HG03159 (cell line): ENCODE measurements around the gene RNF214.

Source experiments
- ATAC-seq: cut with Tn5 transposase; IDR thresholded peaks from one replicate; pipeline ENCODE4 v1.9.1; 2021; ENCODE audit warnings: mild to moderate bottlenecking, moderate library complexity; ENCODE audit not compliant: unreplicated experiment

RNF214 gene

DNA sequence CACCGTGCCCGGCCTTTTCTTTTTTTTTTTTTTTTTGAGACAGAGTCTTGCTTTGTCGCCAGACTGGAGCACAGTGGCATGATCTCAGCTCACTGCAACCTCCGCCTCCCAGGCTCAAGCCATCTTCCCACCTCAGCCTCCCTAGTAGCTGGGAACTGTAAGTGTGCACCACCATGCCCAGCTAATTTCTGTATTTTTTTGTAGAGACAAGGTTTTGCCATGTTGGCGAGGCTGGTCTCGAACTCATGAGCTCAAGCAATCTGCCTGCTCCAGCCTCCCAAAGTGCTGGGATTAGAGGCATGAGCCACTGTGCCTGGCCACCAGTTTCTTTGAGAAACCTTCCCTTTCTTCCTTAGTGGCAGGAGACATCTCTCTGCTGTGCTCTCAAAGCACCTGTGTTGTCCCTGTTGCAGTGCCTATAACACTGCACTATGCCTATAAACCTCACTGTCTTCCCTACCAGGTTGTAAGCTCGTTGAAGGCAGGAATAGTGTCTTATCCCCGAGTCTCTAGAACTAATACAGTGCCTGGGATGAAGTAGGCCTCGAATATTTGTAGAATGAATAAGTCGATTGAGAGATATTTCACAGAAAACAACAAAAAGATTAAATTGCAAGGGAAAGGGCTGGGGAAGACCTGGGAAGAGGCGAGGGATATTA, 19.6 kb upstream of the RNF214 start:
- ATAC-seq = no peak

DNA sequence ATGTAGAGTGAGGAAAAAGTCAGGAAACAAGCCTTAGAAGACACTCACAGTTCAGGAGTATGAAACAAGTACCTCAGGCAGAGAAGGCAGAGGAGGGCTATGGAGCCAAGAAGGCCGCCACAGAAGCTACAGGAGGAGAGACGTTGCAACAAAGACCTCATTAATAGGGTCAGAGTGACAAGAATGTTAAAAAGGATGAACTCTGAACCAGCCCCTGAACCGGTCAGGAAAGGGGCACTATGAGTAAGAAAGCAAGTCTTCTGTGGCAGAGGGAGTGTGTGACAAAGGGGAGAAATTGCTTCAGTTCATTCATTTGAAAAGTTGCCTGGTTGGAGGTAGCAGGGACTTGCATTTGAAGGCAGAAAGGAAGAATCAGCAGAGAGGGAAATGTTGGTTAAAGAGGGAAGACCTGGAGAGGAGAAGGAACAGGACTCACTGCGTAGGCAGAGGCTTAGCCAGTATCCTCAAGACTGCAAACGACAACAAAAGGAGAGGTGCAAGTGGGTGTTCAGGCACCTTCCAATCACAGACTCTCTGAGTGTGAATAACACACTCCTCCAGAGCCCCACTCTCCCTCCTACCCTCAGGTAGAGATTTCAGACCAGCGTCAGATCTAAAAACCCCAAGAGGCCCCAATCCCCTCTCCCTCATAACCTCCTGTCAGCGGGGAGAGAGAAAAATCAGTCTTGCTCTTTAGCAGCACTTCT, 17.9 kb upstream of the RNF214 start:
- no peak for ATAC-seq

DNA sequence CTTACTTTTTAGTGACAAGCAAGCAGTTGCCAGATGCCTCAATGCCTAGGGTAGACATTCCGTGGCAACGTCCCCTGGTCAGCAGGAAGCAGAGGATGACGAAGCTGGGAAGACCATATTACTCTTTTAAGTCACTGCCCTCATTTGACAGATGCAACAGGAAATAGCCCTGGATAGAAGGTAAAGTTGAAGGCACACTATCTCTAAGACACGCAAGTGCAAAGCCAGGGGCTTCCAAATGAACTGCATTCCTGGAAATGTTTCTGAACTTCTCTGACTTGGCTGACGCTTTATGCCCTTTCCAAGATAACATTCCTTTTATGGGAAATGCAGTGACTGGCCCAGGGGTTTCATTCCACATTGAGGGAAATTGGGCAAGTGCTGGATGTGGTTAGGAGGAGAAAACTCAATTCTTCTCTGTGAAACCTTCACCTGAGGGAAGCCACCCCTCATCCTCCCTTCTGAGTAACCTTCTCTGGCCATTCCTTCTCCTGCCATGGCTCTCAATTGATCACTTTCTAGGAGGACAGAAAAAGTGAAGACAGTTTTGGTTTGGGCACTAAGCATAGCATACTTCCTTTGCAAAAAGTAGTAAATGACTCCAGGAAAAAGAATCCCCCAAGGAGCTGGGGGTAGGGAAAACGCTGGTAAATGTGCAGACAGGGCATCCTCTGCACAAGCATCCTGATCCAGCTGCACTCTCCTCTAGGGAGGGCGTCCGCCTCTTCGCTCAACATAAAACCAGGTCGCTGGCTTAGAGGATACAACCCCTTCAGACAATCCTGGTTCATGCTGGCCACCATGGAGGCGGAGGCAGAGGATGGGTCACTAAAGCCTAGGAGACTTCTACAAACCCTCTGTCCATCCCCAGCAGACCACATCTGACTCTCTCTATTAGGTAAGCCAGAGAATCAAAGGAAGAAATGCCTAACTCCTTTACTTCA, 15.1 kb upstream of the RNF214 start:
- ATAC-seq = no peak

GRCh38 chr11:117218133-117218915, 14.1 kb upstream of the RNF214 start:
- no peak for ATAC-seq

DNA sequence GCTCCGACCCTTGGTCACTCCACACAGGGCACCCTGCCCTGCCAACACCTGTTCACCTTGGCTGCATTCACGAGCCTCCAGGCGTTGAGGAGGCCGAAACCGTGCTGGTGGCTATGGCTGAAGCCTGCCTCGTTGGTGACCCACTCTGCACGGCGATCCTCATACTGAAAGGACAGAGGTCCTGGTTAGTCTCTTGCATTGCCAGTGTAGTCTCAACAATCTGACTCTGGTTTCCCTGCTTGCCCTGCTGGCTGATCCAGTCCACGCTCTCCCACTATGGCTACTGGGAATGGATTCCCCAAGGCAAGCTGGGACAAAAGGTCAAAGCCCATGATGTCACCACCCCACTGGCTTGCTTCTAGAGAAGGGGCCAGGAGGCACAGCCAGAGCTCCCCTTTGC, 13.5 kb upstream of the RNF214 start:
- no peak for ATAC-seq

- no peak for ATAC-seq
Measured at GRCh38 chr11:117219455-117219854, 13.0 kb upstream of the RNF214 start.

DNA sequence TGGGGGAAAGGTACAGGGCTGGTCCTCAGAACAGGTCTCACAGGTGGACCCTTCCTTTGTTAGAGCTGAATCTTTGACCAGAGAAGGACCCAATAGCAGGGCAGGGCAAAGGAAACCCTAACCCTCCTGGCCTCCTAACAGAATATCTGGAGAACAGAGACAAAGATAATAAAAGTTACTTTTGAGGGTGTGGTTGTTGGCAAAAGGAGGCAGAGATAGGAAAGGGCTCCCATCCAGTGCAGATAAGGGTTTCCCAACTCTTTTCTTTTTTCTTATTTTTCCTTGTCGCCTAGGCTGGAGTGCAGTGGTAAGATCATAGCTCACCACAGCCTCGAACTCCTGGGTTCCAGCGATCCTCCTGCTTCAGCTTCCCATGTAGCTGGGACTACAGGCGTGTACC, 12.5 kb upstream of the RNF214 start:
- no peak for ATAC-seq

GRCh38 chr11:117220568-117220967, 11.9 kb upstream of the RNF214 start:
- ATAC-seq = no peak

GRCh38 chr11:117220999-117221774, 11.3 kb upstream of the RNF214 start:
- ATAC-seq = no peak

DNA sequence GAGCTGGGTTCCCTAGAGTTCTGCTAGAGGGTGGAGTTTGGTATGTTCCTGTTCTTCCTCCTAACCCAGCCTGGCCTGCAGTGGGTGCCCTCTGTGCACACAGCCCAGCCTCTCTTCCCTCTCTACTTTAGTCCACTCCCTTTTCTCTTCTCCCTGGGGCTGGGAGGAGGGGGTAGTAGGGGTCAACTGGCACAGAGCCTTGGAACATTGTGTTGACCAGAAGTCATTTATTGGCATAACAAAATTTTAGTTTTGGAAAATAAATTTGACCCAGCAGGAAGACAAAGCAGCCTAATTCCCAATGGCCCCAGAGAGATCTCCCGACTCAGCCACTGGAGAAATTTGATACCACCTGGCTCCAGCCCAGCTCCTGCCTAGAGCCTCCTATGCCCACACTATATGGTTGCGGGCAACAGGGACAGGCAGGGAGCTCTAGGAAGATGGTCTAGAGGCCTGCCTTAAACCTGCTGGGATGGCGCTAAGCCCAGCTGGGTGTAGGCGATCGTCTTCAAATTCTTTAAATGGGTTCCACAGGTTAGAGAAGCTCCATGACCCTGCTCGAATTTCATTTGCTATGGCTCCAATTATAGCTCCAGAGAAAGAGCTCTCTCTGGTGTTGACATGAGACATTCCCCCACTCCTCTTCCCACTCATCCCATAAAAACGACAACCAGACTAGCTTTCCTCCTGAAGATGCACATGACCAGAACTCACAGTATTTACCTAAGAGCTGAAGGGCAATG, 10.5 kb upstream of the RNF214 start:
- ATAC-seq = no peak

DNA sequence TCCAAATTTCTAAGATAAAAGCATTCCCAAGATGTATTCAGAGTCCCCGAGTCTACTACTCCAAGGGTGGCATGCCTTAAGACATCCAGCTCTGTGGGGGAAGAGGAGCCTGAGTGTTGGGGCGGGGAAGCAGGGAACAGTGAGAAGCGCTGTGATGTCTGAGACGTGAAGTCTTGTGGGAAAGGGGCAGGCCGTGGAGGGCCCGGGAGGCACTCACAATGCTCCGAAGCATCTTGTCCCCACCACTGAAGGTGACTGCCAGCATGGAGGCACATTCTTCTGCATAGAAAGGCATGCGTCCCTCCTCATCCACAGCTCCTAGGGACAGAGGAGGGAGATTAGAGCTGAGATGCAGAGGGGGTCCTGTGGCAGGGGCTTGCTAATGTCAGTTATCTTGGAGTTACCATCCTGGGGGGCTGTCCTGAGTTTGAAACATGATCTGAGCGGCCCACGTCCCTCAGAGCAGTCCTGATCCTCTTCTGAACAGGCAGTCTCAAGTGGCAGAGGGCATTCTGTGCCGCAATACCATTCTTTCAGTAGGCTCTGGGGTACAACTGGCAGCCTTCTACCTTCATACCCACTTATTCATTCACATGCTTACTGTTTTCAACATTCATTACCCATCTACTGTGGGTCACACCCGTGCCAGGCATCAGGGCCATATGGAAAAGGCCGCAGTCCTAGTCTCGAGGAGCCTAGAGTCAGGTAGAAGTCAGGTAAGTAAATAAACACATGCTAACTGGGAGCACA, 9.3 kb upstream of the RNF214 start:
- no peak for ATAC-seq

DNA sequence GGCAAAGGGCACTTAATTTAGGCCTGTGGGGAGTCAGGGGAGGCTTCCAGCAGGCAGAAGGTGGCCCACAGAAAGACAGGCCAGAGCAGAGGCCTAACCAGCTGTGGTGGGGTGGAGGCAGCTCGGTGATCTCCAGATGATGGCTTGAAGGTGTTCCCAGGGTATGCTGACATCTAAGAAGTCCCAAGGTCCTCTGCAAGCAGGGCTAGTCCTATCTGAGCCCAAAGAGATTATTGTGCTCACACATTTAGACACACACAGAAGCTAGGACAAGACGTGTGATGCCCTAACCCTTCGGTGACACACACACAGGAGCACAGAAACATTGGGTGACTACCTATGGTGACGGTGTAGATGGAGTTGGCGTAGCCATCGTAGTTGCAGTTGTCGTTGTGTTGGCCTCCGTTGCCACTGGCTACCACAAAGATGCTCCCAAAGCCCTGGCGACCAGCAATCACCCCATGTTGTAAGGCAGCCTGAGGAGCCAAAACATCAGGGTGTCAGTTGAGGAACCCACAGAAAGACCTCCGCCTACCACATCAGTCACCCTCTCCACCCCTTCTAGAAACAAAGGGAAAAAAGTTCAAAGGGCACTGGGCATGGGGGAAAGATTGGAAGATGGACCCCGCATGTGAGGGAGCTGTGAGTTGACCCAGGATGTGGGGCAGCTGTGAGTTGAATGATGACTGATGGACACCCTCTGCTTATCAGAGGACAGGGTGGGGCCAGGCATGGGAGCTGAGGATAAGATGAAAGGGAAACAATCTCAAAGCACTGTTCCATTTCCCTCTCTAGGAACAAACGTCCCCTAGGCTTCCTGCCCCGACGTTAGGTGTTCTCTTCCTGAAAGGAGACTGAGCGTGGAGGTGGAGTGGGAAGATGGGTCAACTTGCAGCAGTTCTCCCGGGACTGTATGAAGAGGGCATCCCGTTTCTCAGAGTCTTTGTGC, 8.5 kb upstream of the RNF214 start:
- ATAC-seq = no peak

GRCh38 chr11:117225553-117226170, 6.8 kb upstream of the RNF214 start:
- ATAC-seq = no peak

DNA sequence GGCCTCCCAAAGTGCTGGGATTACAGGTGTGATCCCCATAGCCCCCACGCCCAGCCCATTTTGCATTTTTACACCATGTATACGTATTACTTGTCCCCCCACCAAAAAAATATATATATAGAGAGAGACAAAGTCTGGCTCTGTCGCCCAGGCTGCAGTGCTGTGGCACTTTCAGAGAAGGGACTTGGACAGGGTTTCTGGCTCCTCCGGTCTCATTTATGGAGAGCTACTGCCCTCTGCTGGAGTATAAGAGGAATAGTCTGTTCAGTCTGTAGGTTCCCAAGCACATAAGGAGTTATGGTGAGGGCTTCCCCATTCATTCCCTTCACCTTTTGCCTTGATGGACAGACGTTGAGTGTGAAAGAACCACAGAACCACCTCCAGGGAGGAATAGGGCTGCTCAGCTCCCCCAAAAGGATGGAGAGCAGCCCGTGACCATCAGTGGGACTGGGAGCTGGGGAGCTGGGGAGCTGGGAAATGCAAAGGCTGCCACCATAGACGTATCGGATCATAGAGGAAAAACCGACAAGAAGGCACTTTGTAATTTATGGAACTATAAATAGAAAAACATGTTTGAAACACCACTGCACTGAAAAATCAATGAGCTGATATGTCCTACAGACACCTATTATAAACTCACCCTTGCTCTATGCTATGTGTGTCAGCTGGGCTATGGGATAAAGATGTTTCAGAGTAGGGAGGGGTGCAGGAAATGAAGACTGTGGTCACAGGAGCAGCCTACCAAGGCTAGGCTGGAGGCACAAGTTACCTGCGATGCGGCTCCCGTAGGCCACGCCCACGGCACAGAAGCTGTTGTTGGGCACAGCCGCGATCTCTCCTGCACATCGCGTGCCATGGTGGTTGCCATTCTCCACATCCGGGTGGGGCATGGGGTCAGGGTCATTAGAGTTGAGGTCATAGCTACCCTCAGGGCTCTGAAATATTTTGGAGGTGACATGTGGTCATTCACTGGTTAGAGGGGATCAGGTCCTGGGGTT, 5.8 kb upstream of the RNF214 start:
- ATAC-seq = no peak

DNA sequence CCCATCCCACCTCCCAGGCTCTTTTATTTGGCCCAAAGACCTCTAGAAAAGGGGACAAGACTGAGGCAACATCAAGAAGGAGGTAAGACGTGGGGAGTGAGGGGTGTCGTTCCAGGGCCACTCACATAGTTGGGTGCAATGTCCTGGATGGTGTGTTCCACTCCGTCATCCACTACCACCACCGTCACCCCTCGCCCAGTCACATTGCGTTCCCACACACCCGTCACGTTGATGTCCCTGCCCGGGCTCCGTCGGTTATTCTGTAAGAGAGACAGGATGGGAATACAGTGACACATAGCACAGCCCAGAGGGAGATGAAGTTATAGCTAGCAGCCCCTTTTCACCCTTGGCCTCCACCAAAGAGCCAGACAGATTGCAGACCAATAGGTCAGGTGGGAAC, 4.4 kb upstream of the RNF214 start:
- ATAC-seq = no peak

GRCh38 chr11:117229411-117229810, 3.1 kb upstream of the RNF214 start:
- ATAC-seq = no peak
